Heart left ventricle (tissue), 13 donors: ENCODE data around the gene OR10C1.

Experiments used
- POLR2A ChIP-seq, 2 donors: fragments of 450-650 bp; IDR thresholded peaks; one replicate each; pipeline ENCODE4 v1.6.1; 2017; ENCODE audit warnings: antibody characterized with exemption in 2 of 2, mild to moderate bottlenecking in 2 of 2, moderate library complexity in 2 of 2
- TF ChIP-seq, protein P1 (sequence below), 12 donors: fragments of 200-600 bp; sonication (generic) in 4 of 12; IDR thresholded peaks; one replicate each; pipeline versions ENCODE4 v1.5.0 to v1.8.0; 2018 to 2022; ENCODE audit warnings: antibody characterized with exemption in 12 of 12, mild to moderate bottlenecking in 5 of 12
- donor health status: ischemic (EF 13 %, LVEDD 7.1; RV severe dilation, severe dysfunction).
- donor health status: DM: no; HTN: yes; CAD: no.
- donor health status: DM: no; HTN: no; CAD: no.
- donor health status: ischemic (EF 25% LVEDD 6.9; RV normal size, moderate dysfunction).
- donor health status: ischemic (EF 25% LVEDD 5.7; RV mildly dilated, moderate dysfunction).
- donor health status: ischemic (EF 35%, LVEDD 5.7; RV mildly dilated, moderate dysfunction).
- donor health status: nonischemic (EF 11% LVEDD 7.7; RV severe dilation, severe dysfunction).
- donor health status: DM: yes; HTN: yes; CAD: no.
- donor health status: PGD.
- donor health status: ischemic (EF 29% LVEDD 5.4; RV normal size, mild dysfunction).
- donor health status: nonischemic (EF 23%, LVEDD 6.1; RV moderate dilation, normal function).

DNA sequence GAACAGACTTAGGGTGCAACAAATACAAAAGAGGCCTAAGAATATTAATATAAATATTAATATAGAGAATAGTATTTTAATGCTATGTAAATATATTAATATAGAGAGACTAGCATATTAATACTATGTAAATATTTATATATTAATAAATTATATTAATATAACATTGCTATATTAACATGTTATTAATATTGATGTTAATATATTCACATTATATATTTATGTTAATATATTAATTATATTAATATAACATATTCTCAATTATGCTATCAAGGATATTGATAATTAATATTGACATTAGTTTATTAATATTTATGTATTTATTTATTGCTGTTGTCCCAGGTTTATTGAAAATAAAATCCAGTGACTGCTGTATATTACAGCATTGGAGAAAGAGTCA, 49.8 kb downstream of the OR10C1 start:
- TF ChIP-seq POLR2A (IDR thresholded peaks at IDR 0.05): no peak
- TF ChIP-seq, protein P1, sequence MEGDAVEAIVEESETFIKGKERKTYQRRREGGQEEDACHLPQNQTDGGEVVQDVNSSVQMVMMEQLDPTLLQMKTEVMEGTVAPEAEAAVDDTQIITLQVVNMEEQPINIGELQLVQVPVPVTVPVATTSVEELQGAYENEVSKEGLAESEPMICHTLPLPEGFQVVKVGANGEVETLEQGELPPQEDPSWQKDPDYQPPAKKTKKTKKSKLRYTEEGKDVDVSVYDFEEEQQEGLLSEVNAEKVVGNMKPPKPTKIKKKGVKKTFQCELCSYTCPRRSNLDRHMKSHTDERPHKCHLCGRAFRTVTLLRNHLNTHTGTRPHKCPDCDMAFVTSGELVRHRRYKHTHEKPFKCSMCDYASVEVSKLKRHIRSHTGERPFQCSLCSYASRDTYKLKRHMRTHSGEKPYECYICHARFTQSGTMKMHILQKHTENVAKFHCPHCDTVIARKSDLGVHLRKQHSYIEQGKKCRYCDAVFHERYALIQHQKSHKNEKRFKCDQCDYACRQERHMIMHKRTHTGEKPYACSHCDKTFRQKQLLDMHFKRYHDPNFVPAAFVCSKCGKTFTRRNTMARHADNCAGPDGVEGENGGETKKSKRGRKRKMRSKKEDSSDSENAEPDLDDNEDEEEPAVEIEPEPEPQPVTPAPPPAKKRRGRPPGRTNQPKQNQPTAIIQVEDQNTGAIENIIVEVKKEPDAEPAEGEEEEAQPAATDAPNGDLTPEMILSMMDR (IDR thresholded peaks at IDR 0.05): no peak
